Measurements from ENCODE around the gene ACAP2.

ACAP2 gene

GRCh38 chr3:195260280-195260905 is 182.4 kb downstream of the ACAP2 start:
- Histone ChIP-seq H3K4me2 (peak overlapping the region; percentile 95 to 100 (median 99)), H3K27me3 (no peaks in the 10 kb centered on the region; a peak in 1 of 22 replicates), H3K9ac (peak overlapping the region; percentile 69 to 85 (median 78)), H3K9me3 (replicated peaks in 1 of 11) (no peaks in the 10 kb centered on the region), H3K27ac (peak overlapping the region in 10 of 11 experiments; percentile 56 to 87 (median 74); a peak in 20 of 22 replicates), H3K36me3 (peaks cover 0 to 12% (median 3%) of the 10 kb centered on the region in 11 experiments; a peak in 8 of 22 replicates), H3K4me3 (peak overlapping the region; percentile 61 to 80 (median 70)), H3K4me1 (peaks cover 40 to 74% (median 62%) of the 10 kb centered on the region in 10 experiments), H4K20me1 (peaks cover 0 to 93% (median 48%) of the 10 kb centered on the region in 11 experiments; a peak in 19 of 22 replicates)
- TF ChIP-seq Cebpa-rat (IDR thresholded peaks at IDR 0.05): no peak

GRCh38 chr3:195259475-195260279 is 183.1 kb downstream of the ACAP2 start:
- Histone ChIP-seq H3K9ac (peak overlapping the region; percentile 69 to 85 (median 79)), H4K20me1 (peaks cover 0 to 93% (median 55%) of the 10 kb centered on the region in 11 experiments; a peak in 19 of 22 replicates), H3K4me3 (peak overlapping the region; percentile 61 to 80 (median 70)), H3K4me1 (peaks cover 39 to 77% (median 64%) of the 10 kb centered on the region in 10 experiments), H3K27me3 (no peaks in the 10 kb centered on the region; a peak in 1 of 22 replicates), H3K4me2 (peak overlapping the region; percentile 95 to 100 (median 99)), H3K36me3 (peaks cover 0 to 10% (median 0%) of the 10 kb centered on the region in 11 experiments; a peak in 4 of 22 replicates), H3K27ac (peak overlapping the region; percentile 64 to 93 (median 87)), H3K9me3 (replicated peaks in 1 of 11) (no peaks in the 10 kb centered on the region)
- 0 out of 22 replicates have a peak, but pooled peaks of 1 of the 11 experiments have one; percentile 26 for TF ChIP-seq Cebpa-rat (IDR thresholded peaks at IDR 0.05)

- H3K4me2 ChIP-seq: peak overlapping the region; percentile 95 to 100 (median 99)
- peaks cover 0 to 10% (median 0%) of the 10 kb centered on the region in 11 experiments; a peak in 4 of 22 replicates for H3K36me3 ChIP-seq
- peaks cover 33 to 77% (median 66%) of the 10 kb centered on the region in 10 experiments for H3K4me1 ChIP-seq
- H3K27ac ChIP-seq: peak overlapping the region; percentile 64 to 93 (median 87)
- peak overlapping the region; percentile 22 to 80 (median 69); a peak in 18 of 20 replicates for H3K4me3 ChIP-seq
- peaks cover 0 to 93% (median 55%) of the 10 kb centered on the region in 11 experiments; a peak in 19 of 22 replicates for H4K20me1 ChIP-seq
- peak overlapping the region; percentile 69 to 85 (median 79) for H3K9ac ChIP-seq
- H3K27me3 ChIP-seq: no peaks in the 10 kb centered on the region; a peak in 1 of 22 replicates
- TF ChIP-seq Cebpa-rat (IDR thresholded peaks at IDR 0.05): no peak
- H3K9me3 ChIP-seq (replicated peaks in 1 of 11): no peaks in the 10 kb centered on the region
These were observed 183.7 kb downstream of the ACAP2 start for GRCh38 chr3:195259154-195259474.

GRCh38 chr3:195258449-195259153 is 184.2 kb downstream of the ACAP2 start:
- Histone ChIP-seq H3K4me2 (peak overlapping the region; percentile 95 to 100 (median 99)), H3K9ac (peak overlapping the region; percentile 69 to 85 (median 79); a peak in 21 of 22 replicates), H3K27ac (peak overlapping the region in 10 of 11 experiments; percentile 77 to 93 (median 87); a peak in 19 of 22 replicates), H3K9me3 (replicated peaks in 1 of 11) (no peaks in the 10 kb centered on the region), H3K27me3 (no peaks in the 10 kb centered on the region; a peak in 1 of 22 replicates), H3K36me3 (peaks cover 0 to 10% (median 0%) of the 10 kb centered on the region in 11 experiments; a peak in 4 of 22 replicates), H4K20me1 (peaks cover 0 to 93% (median 56%) of the 10 kb centered on the region in 11 experiments; a peak in 19 of 22 replicates), H3K4me1 (peaks cover 28 to 75% (median 66%) of the 10 kb centered on the region in 10 experiments), H3K4me3 (peak overlapping the region in 3 of 10 experiments; percentile 70 to 80 (median 71); a peak in 1 of 20 replicates)
- TF ChIP-seq Cebpa-rat (IDR thresholded peaks at IDR 0.05): no peak

GRCh38 chr3:195257454-195258448 is 185.1 kb downstream of the ACAP2 start:
- no peaks in the 10 kb centered on the region for H3K9me3 ChIP-seq (replicated peaks in 1 of 11)
- peaks cover 0 to 93% (median 64%) of the 10 kb centered on the region in 11 experiments; a peak in 20 of 22 replicates for H4K20me1 ChIP-seq
- no peaks in the 10 kb centered on the region; a peak in 1 of 22 replicates for H3K27me3 ChIP-seq
- H3K4me2 ChIP-seq: peak overlapping the region; percentile 95 to 100 (median 99); a peak in 20 of 22 replicates
- peak overlapping the region in 5 of 11 experiments; percentile 26 to 83 (median 79); a peak in 7 of 22 replicates for H3K9ac ChIP-seq
- TF ChIP-seq Cebpa-rat (IDR thresholded peaks at IDR 0.05): no peak
- H3K36me3 ChIP-seq: peaks cover 0 to 10% (median 0%) of the 10 kb centered on the region in 11 experiments; a peak in 3 of 22 replicates
- no peak overlapping the region for H3K4me3 ChIP-seq
- H3K4me1 ChIP-seq: peaks cover 21 to 71% (median 66%) of the 10 kb centered on the region in 10 experiments
- H3K27ac ChIP-seq: peak overlapping the region in 4 of 11 experiments; percentile 3 to 91 (median 56); a peak in 4 of 22 replicates

GRCh38 chr3:195256639-195257453 is 186.0 kb downstream of the ACAP2 start:
- H3K27me3 ChIP-seq: peaks cover 0 to under 1% (median 0%) of the 10 kb centered on the region in 11 experiments; a peak in 1 of 22 replicates
- TF ChIP-seq Cebpa-rat (IDR thresholded peaks at IDR 0.05): no peak
- no peak overlapping the region for H3K27ac ChIP-seq
- H3K4me2 ChIP-seq: peak overlapping the region in 3 of 11 experiments; percentile 95 to 100 (median 99); a peak in 3 of 22 replicates
- peaks cover 21 to 76% (median 68%) of the 10 kb centered on the region in 10 experiments for H3K4me1 ChIP-seq
- no peak overlapping the region for H3K4me3 ChIP-seq
- H3K9ac ChIP-seq: no peak overlapping the region
- peaks cover 0 to 10% (median 0%) of the 10 kb centered on the region in 11 experiments; a peak in 2 of 22 replicates for H3K36me3 ChIP-seq
- H4K20me1 ChIP-seq: peaks cover 3 to 93% (median 69%) of the 10 kb centered on the region in 11 experiments; a peak in 21 of 22 replicates
- no peaks in the 10 kb centered on the region for H3K9me3 ChIP-seq (replicated peaks in 1 of 11)
